LNCaP clone FGC (cell line): ENCODE measurements around the gene PLCD1.

Source experiments
- DNase-seq: peaks from one replicate; pipeline ENCODE4 v3.0.0-alpha.2; 2011; ENCODE audit warnings: low read depth
- H3K4me3 ChIP-seq: 2 replicates; pipeline ENCODE4 v1.5.1; 2011; ENCODE audit warnings: mild to moderate bottlenecking, low read depth, low read length, control low read depth
- CTCF ChIP-seq: IDR thresholded peaks from 2 replicates; pipeline ENCODE4 v1.5.1; 2012; ENCODE audit warnings: mild to moderate bottlenecking; ENCODE audit not compliant: control insufficient read depth, insufficient read depth; ENCODE audit errors: extremely low read depth

PLCD1 gene

GRCh38 chr3:37997342-37997741, 32.1 kb downstream of the PLCD1 start:
- no peak for DNase-seq

GRCh38 chr3:37996785-37997301, 32.6 kb downstream of the PLCD1 start:
- DNase-seq = peak; percentile 74
- H3K4me3 ChIP-seq = no peak overlapping the region
- TF ChIP-seq CTCF = peak; percentile 96

More at GRCh38 chr3:37997342-37997741, 32.1 kb downstream of the PLCD1 start:
- no peak overlapping the region for H3K4me3 ChIP-seq
- no peak for TF ChIP-seq CTCF

- no peak overlapping the region for H3K4me3 ChIP-seq
- DNase-seq = no peak
- TF ChIP-seq CTCF = no peak
These were observed 33.5 kb downstream of the PLCD1 start for GRCh38 chr3:37995652-37996641.

- no peak for TF ChIP-seq CTCF
- no peak for DNase-seq
- H3K4me3 ChIP-seq = no peak overlapping the region
These were observed 34.8 kb downstream of the PLCD1 start for GRCh38 chr3:37994639-37994972.

- no peak overlapping the region for H3K4me3 ChIP-seq
- DNase-seq = no peak
- TF ChIP-seq CTCF = no peak
These were observed 35.4 kb downstream of the PLCD1 start for GRCh38 chr3:37993820-37994638.

GRCh38 chr3:37993460-37993819, 36.0 kb downstream of the PLCD1 start:
- TF ChIP-seq CTCF = no peak
- H3K4me3 ChIP-seq = no peak overlapping the region
- no peak for DNase-seq
